PC-3 (cell line): Measurements from ENCODE around the gene CUL4A. TPM values are rescaled to one million over a fixed set of nuclear protein-coding genes. Genes with fewer than 3 reads are reported as not detected.

ENCODE experiments used
- ATAC-seq: fragments of 200-7000 bp; cut with Tn5 transposase; 2 replicates; pipeline ENCODE4 v1.9.1; 2020; ENCODE audit warnings: mild to moderate bottlenecking, moderate library complexity
- BruUV-seq: library from RNA; stranded (reverse); fragments of 400-500 nt; replicated peaks from 2 replicates; lab custom pipeline; 2021; lab: Mats Ljungman, UMichigan
- CTCF ChIA-PET: fragments of 300-600 bp; sonication (Branson Sonifier 250); formaldehyde crosslinking; loops from one replicate; lab custom pipeline; 2022; ENCODE audit warnings: antibody characterized with exemption; lab: Charles Lee
- POLR2A ChIA-PET: fragments of 300-600 bp; sonication (Branson Sonifier 250); formaldehyde crosslinking; loops from one replicate; lab custom pipeline; 2022; ENCODE audit warnings: antibody characterized with exemption; ENCODE audit not compliant: unreplicated experiment; lab: Charles Lee
- DNase-seq: peaks from one replicate; pipeline ENCODE4 v3.0.0-alpha.2; 2015
- H2AFZ ChIP-seq: fragments of 300-600 bp; sonication (generic); 2 replicates; pipeline ENCODE4 v1.6.0; 2016; ENCODE audit warnings: antibody characterized with exemption, low read length
- H3F3A ChIP-seq: fragments of 300-600 bp; sonication (generic); one replicate; pipeline ENCODE4 v1.6.0; 2017; ENCODE audit warnings: antibody characterized with exemption, low read length, control low read depth, mild to moderate bottlenecking; ENCODE audit not compliant: unreplicated experiment
- H3K27ac ChIP-seq: fragments of 300-600 bp; sonication (generic); 2 replicates; pipeline ENCODE4 v1.5.1; 2016; ENCODE audit warnings: mild to moderate bottlenecking, low read length
- H3K27me3 ChIP-seq: fragments of 300-600 bp; sonication (generic); 2 replicates; pipeline ENCODE4 v1.6.1; 2016; ENCODE audit warnings: low read length, mixed read lengths
- H3K36me3 ChIP-seq: fragments of 300-600 bp; sonication (generic); 2 replicates; pipeline ENCODE4 v1.6.1; 2016; ENCODE audit warnings: low read depth, mixed run types, low read length, mixed read lengths
- H3K4me1 ChIP-seq: fragments of 300-600 bp; sonication (generic); 2 replicates; pipeline ENCODE4 v1.5.1; 2016; ENCODE audit warnings: low read length; ENCODE audit not compliant: insufficient read depth
- H3K4me2 ChIP-seq: fragments of 300-600 bp; sonication (generic); 2 replicates; pipeline ENCODE4 v1.6.0; 2016; ENCODE audit warnings: low read length
- H3K4me3 ChIP-seq: fragments of 300-600 bp; sonication (generic); 2 replicates; pipeline ENCODE4 v1.5.1; 2016; ENCODE audit warnings: mild to moderate bottlenecking, low read length, mixed read lengths
- H3K79me2 ChIP-seq: fragments of 300-600 bp; sonication (generic); 2 replicates; pipeline ENCODE4 v1.6.1; 2017; ENCODE audit warnings: low read length, mixed read lengths
- H3K9ac ChIP-seq: fragments of 300-600 bp; sonication (generic); 2 replicates; pipeline ENCODE4 v1.6.0; 2016; ENCODE audit warnings: mild to moderate bottlenecking, low read length
- H3K9me2 ChIP-seq: fragments of 300-600 bp; sonication (generic); replicated peaks from 2 replicates; pipeline ENCODE4 v1.6.1; 2016; ENCODE audit warnings: mixed run types, low read length, mixed read lengths
- H3K9me3 ChIP-seq: fragments of 300-600 bp; sonication (generic); 2 replicates; pipeline ENCODE4 v1.6.1; 2016; ENCODE audit warnings: low read length, mixed read lengths
- H4K20me1 ChIP-seq: fragments of 300-600 bp; sonication (generic); 2 replicates; pipeline ENCODE4 v1.6.1; 2016; ENCODE audit warnings: low read length, mixed read lengths
- CTCF ChIP-seq: fragments of 300-600 bp; sonication (generic); conservative IDR thresholded peaks from 2 replicates; pipeline ENCODE4 v1.5.1; 2017; ENCODE audit warnings: antibody characterized with exemption, low read depth, mild to moderate bottlenecking, low read length
- EZH2 ChIP-seq: fragments of 300-600 bp; sonication (generic); IDR thresholded peaks from one replicate; pipeline ENCODE4 v1.6.1; 2017; ENCODE audit warnings: antibody characterized with exemption, mild to moderate bottlenecking, low read length; ENCODE audit not compliant: unreplicated experiment
- EZH2phosphoT487 ChIP-seq: fragments of 300-600 bp; sonication (generic); IDR thresholded peaks from 2 replicates; pipeline ENCODE4 v1.6.1; 2018; ENCODE audit warnings: mild to moderate bottlenecking, antibody characterized with exemption, low read length, borderline replicate concordance
- intact Hi-C: fragments of 100-400 bp; cut with micrococcal nuclease; formaldehyde crosslinking; loops from 2 replicates; pipeline ENCODE4 v1.9.0; 2023
- total RNA-seq: library from RNA; depleted of rRNA; stranded (reverse); fragments of >200 nt; gene quantifications from 2 replicates; pipeline ENCODE4 v1.2.3, GENCODE V29; 2014

The CUL4A gene
- total RNA-seq, 1 experiment from 2014 or later: 82.4 TPM

GRCh38 chr13:113233101-113233500, 23.7 kb downstream of the CUL4A start:
- no peak overlapping the region for H3K9ac ChIP-seq
- ChIA-PET CTCF (no interaction called here), POLR2A (no interaction called here)
- H4K20me1 ChIP-seq: no peaks in the 10 kb centered on the region
- DNase-seq (no peak), ATAC-seq (no peak)
- no peaks in the 10 kb centered on the region for H3K79me2 ChIP-seq
- no peak overlapping the region for H3K4me3 ChIP-seq
- no peaks in the 10 kb centered on the region for H3K27me3 ChIP-seq
- no peak overlapping the region for H3K27ac ChIP-seq
- intact Hi-C loops: no loop called here
- no peak overlapping the region for H3K4me2 ChIP-seq
- H2AFZ ChIP-seq: no peak overlapping the region
- H3K4me1 ChIP-seq: no peaks in the 10 kb centered on the region
- H3K9me2 ChIP-seq: no peaks in the 10 kb centered on the region
- H3K36me3 ChIP-seq: no peaks in the 10 kb centered on the region; the same call in 1 of the 2 replicates
- no peak for TF ChIP-seq CTCF
- no peak for TF ChIP-seq EZH2phosphoT487
- TF ChIP-seq EZH2: no peak
- no peaks in the 10 kb centered on the region for H3K9me3 ChIP-seq
- no peaks in the 10 kb centered on the region for H3F3A ChIP-seq
- BruUV-seq: no TSS peak

- DNase-seq (no peak), ATAC-seq (no peak)
- Histone ChIP-seq H3K27ac (no peak overlapping the region), H3K27me3 (no peaks in the 10 kb centered on the region), H3F3A (no peaks in the 10 kb centered on the region), H3K4me3 (no peak overlapping the region), H4K20me1 (no peaks in the 10 kb centered on the region), H3K79me2 (no peaks in the 10 kb centered on the region), H3K9me2 (no peaks in the 10 kb centered on the region), H3K9me3 (no peaks in the 10 kb centered on the region), H3K4me2 (no peak overlapping the region), H3K9ac (no peak overlapping the region), H2AFZ (no peak overlapping the region), H3K36me3 (peaks cover 1% of the 10 kb centered on the region; the same call in 1 of the 2 replicates), H3K4me1 (no peaks in the 10 kb centered on the region)
- intact Hi-C loops: no loop called here
- BruUV-seq: no TSS peak
- POLR2A ChIA-PET: no interaction called here
- CTCF ChIA-PET: interaction anchor here (0.6 kb wide), 1 partner anchor 155 kb away, joined by 3 read pairs; no protein-coding TSS in a partner anchor
- TF ChIP-seq EZH2 (no peak), CTCF (no peak), EZH2phosphoT487 (no peak)
Observed at GRCh38 chr13:113238536-113238935, 29.1 kb downstream of the CUL4A start.

GRCh38 chr13:113239357-113239756, 29.9 kb downstream of the CUL4A start:
- Histone ChIP-seq H2AFZ (no peak overlapping the region), H3K27me3 (no peaks in the 10 kb centered on the region), H3K9me2 (no peaks in the 10 kb centered on the region), H3K27ac (no peak overlapping the region), H3K4me2 (no peak overlapping the region), H3K79me2 (no peaks in the 10 kb centered on the region), H3K9me3 (no peaks in the 10 kb centered on the region), H3K36me3 (peaks cover 9% of the 10 kb centered on the region), H3K4me3 (no peak overlapping the region), H3K9ac (no peak overlapping the region), H3K4me1 (no peaks in the 10 kb centered on the region), H4K20me1 (no peaks in the 10 kb centered on the region), H3F3A (no peaks in the 10 kb centered on the region)
- ChIA-PET CTCF (no interaction called here), POLR2A (no interaction called here)
- DNase-seq (no peak), ATAC-seq (no peak)
- TF ChIP-seq EZH2phosphoT487 (no peak), CTCF (no peak), EZH2 (no peak)
- BruUV-seq: no TSS peak
- intact Hi-C loops: no loop called here
